ENCODE results near the gene RPSA. TPM values are rescaled to one million over a fixed set of nuclear protein-coding genes. Genes with fewer than 3 reads are reported as not detected.

RPSA gene
- total and polyA plus RNA-seq, 2 of the 4 experiments (the other 2 are of a cell fraction) = 1,415 to 2,710 TPM

GRCh38 chr3:39457361-39457760 lies 50.8 kb downstream of the RPSA start:
- H2AFZ ChIP-seq (replicated peaks; ENCODE audit: low read length, poor library complexity) = no peak overlapping the region
- H2BK15ac ChIP-seq (ENCODE audit: low read depth, low read length) = no peak overlapping the region
- H4K8ac ChIP-seq (ENCODE audit: low read depth in 2 of 2, low read length in 2 of 2) = no peak overlapping the region
- no peak overlapping the region for H4K5ac ChIP-seq (ENCODE audit: low read depth, low read length)
- ChIA-PET POLR2A (ENCODE audit: unreplicated experiment) (no interaction called here), CTCF (no interaction called here)
- H3K4ac ChIP-seq (ENCODE audit: low read depth, low read length) = no peak overlapping the region
- no peak overlapping the region for H3K4me3 ChIP-seq (ENCODE audit: insufficient read depth, low read depth, low read length)
- H3K23ac ChIP-seq (ENCODE audit: low read depth, low read length) = no peak overlapping the region
- in situ Hi-C loops (cut with MboI; ENCODE audit: low sequenced_read_pairs) (no loop called here), intact Hi-C loops (cut with micrococcal nuclease) (no loop called here), dilution Hi-C loops (cut with HindIII; ENCODE audit: low sequenced_read_pairs, unreplicated experiment) (no loop called here)
- H3K18ac ChIP-seq (ENCODE audit: low read depth, low read length) = no peak overlapping the region
- no peaks in the 10 kb centered on the region for H3K9me3 ChIP-seq (ENCODE audit: control insufficient read depth, insufficient read depth, low read length)
- H2BK20ac ChIP-seq (ENCODE audit: low read depth, low read length) = no peak overlapping the region
- no peaks in the 10 kb centered on the region for H3K9me1 ChIP-seq (ENCODE audit: insufficient read depth, low read length)
- ATAC-seq (ENCODE audit: low read depth) (no peak), DNase-seq (no peak)
- no peak overlapping the region for H3K27ac ChIP-seq (ENCODE audit: insufficient read depth, low read length)
- 60% methylated on average over 1 of the region's 9 CpGs; no CpG with 5 or more reads in 1 of the 2 experiments for WGBS, 2 experiments (ENCODE audit: extremely low coverage in 2 of 2, insufficient read length in 1 of 2)
- no peaks in the 10 kb centered on the region for H3K27me3 ChIP-seq (ENCODE audit: control insufficient read depth, insufficient read depth, low read length)
- H3K56ac ChIP-seq (ENCODE audit: extremely low read depth, insufficient read depth, low read length) = no peak overlapping the region
- H3K9ac ChIP-seq (ENCODE audit: low read depth, low read length) = no peak overlapping the region
- no peak overlapping the region for H2AK9ac ChIP-seq (replicated peaks; ENCODE audit: low read depth, low read length, poor library complexity)
- H4K20me1 ChIP-seq (ENCODE audit: insufficient read depth, low read length) = no peaks in the 10 kb centered on the region
- TF ChIP-seq ELK1 (IDR thresholded peaks at IDR 0.05; ENCODE audit: borderline replicate concordance, low read depth, low read length) = no peak
- no peak for TF ChIP-seq CTCF (conservative IDR thresholded peaks at IDR 0.05; ENCODE audit: low read depth, low read length)
- no peak for TF ChIP-seq USF2 (IDR thresholded peaks at IDR 0.05; ENCODE audit: low read depth, low read length)
- no peak for TF ChIP-seq RAD21 (IDR thresholded peaks at IDR 0.05; ENCODE audit: low read length)
- TF ChIP-seq RCOR1 (IDR thresholded peaks at IDR 0.05; ENCODE audit: insufficient replicate concordance, low read length) = no peak
- TF ChIP-seq FOS (IDR thresholded peaks at IDR 0.05; ENCODE audit: low read depth, low read length) = no peak
- TF ChIP-seq POLR2A (IDR thresholded peaks at IDR 0.05; ENCODE audit: low read depth, low read length) = no peak
- no peak for TF ChIP-seq CHD1 (IDR thresholded peaks at IDR 0.05; ENCODE audit: low read depth, low read length)
- TF ChIP-seq RFX5 (IDR thresholded peaks at IDR 0.05; ENCODE audit: low read depth, low read length) = no peak
- TF ChIP-seq CEBPB (IDR thresholded peaks at IDR 0.05; ENCODE audit: low read depth, low read length) = no peak
- TF ChIP-seq SMC3 (IDR thresholded peaks at IDR 0.05; ENCODE audit: low read depth, low read length) = no peak
- no peak for TF ChIP-seq NFE2L2 (IDR thresholded peaks at IDR 0.05; ENCODE audit: low read depth, low read length)
- TF ChIP-seq MXI1 (IDR thresholded peaks at IDR 0.05; ENCODE audit: borderline replicate concordance, low read depth, low read length) = no peak
- no peak for TF ChIP-seq BHLHE40 (IDR thresholded peaks at IDR 0.05; ENCODE audit: low read depth, low read length)
- TF ChIP-seq MAZ (IDR thresholded peaks at IDR 0.05; ENCODE audit: borderline replicate concordance, low read depth, low read length) = no peak
- TF ChIP-seq MAFK (IDR thresholded peaks at IDR 0.05; ENCODE audit: low read depth, low read length) = no peak
- H4K91ac ChIP-seq (ENCODE audit: insufficient read depth, low read depth, low read length) = no peak overlapping the region
- no peak overlapping the region for H2AK5ac ChIP-seq (ENCODE audit: low read depth, low read length)
- BruUV-seq (replicated peaks) = no TSS peak
- H3K4me2 ChIP-seq (ENCODE audit: low read depth, low read length) = no peak overlapping the region
- H3K79me1 ChIP-seq (ENCODE audit: low read depth in 1 of 2, low read length in 2 of 2) = no peaks in the 10 kb centered on the region
- H3K4me1 ChIP-seq (ENCODE audit: control insufficient read depth, insufficient read depth, low read length) = no peaks in the 10 kb centered on the region
- H3K14ac ChIP-seq (replicated peaks; ENCODE audit: low read depth, low read length) = no peak overlapping the region
- no peaks in the 10 kb centered on the region for H3K36me3 ChIP-seq (ENCODE audit: control insufficient read depth, insufficient read depth, low read length)
- no peak overlapping the region for H2BK120ac ChIP-seq (ENCODE audit: low read depth, low read length)
- H2BK5ac ChIP-seq (ENCODE audit: low read depth, low read length, poor library complexity, severe bottlenecking) = no peak overlapping the region
